Pancreas (tissue), 10 donors: ENCODE results near the gene SLC7A7. TPM values are rescaled to one million over a fixed set of nuclear protein-coding genes. Genes with fewer than 3 reads are reported as not detected.

ENCODE experiments used
- ATAC-seq, 4 donors: fragments of 200-7000 bp; cut with Tn5 transposase; one replicate each; pipeline versions ENCODE4 v1.8.0 to v1.9.1; 2020; ENCODE audit warnings: mild to moderate bottlenecking in 4 of 4, moderate library complexity in 4 of 4
- DNase-seq, 6 donors: peaks; one replicate each; pipeline ENCODE4 v3.0.0-alpha.2; 2020
- FAIRE-seq: peaks from 2 replicates; lab custom pipeline; 2012; peaks lifted over from hg19 to GRCh38; lab: Jason Lieb, UNC
- H3K27ac ChIP-seq, 4 donors: fragments of 200-600 bp; sonication (generic); 1 replicate in 3 of 4; 2 replicates in 1 of 4; pipeline versions ENCODE4 v1.5.0 to v1.8.0; 2020
- H3K27me3 ChIP-seq, 4 donors: fragments of 200-600 bp; one replicate each; pipeline ENCODE4 v1.8.0; 2021
- H3K36me3 ChIP-seq, 3 donors: fragments of 200-600 bp; sonication (generic) in 1 of 3; one replicate each; pipeline versions ENCODE4 v1.5.0 to v1.8.0; 2020 to 2021
- H3K4me1 ChIP-seq, 3 donors: fragments of 200-600 bp; one replicate each; pipeline ENCODE4 v1.8.0; 2021
- H3K4me3 ChIP-seq, 4 donors: fragments of 200-600 bp; sonication (generic) in 2 of 4; one replicate each; pipeline versions ENCODE4 v1.5.0 to v1.8.0; 2020 to 2021
- H3K9me3 ChIP-seq, 4 donors: fragments of 200-600 bp; one replicate each; pipeline ENCODE4 v1.8.0; 2021
- CTCF ChIP-seq, 4 donors: fragments of 200-600 bp; sonication (generic) in 3 of 4; IDR thresholded peaks; one replicate each; pipeline versions ENCODE4 v1.5.0 to v1.8.0; 2021; ENCODE audit warnings: antibody characterized with exemption in 4 of 4
- WGBS, 2 donors: extraction: QIAGEN DNeasy Blood & Tissue Kit; methylation state at CpG; one replicate each; pipeline ENCODE4 v1.1.7; 2013; 5-methylcytosine and 5-hydroxymethylcytosine counted together
- intact Hi-C, 3 donors: fragments of 100-400 bp; cut with DNase I; formaldehyde crosslinking; loops; one replicate each; pipeline versions ENCODE4 v1.11.1 to v1.14.2; 2022
- polyA plus RNA-seq, 2 donors: library from polyadenylated mRNA; stranded (reverse); fragments of 200-250 nt; gene quantifications; one replicate each; pipeline ENCODE4 v1.2.3, GENCODE V29; 2013
- total RNA-seq, 6 donors: library from RNA; stranded (reverse); fragmentation: NEBNext Ultra II Directional in 4 of 6; extraction: Animal tissue kit (Norgen Biotek cat#: 25700) in 4 of 6; gene quantifications; one replicate each; pipeline versions ENCODE4 v1.2.1 to v1.2.4, GENCODE V29; 2021 to 2023
- donor health status: healthy with polysubstance abuse.
- donor health status: DM: no; HTN: no; CAD: no; lungs with moderate emphysema.
- donor health status: DM: no; HTN: no; CAD: no.
- donor health status: control.
- donor health status: control.
- donor health status: Bipolar disorder and iron deficiency.
- donor health status: DM: yes; HTN: yes; CAD: no.
- donor health status: DM: no; HTN: no; CAD: no.
- donor health status: DM: no; HTN: no; CAD: no.
- donor health status: DM: yes; HTN: yes; CAD: no.

Gene SLC7A7
- total and polyA plus RNA-seq, 8 donors, result 2.9 to 13.1 (median 5.7) TPM

DNA sequence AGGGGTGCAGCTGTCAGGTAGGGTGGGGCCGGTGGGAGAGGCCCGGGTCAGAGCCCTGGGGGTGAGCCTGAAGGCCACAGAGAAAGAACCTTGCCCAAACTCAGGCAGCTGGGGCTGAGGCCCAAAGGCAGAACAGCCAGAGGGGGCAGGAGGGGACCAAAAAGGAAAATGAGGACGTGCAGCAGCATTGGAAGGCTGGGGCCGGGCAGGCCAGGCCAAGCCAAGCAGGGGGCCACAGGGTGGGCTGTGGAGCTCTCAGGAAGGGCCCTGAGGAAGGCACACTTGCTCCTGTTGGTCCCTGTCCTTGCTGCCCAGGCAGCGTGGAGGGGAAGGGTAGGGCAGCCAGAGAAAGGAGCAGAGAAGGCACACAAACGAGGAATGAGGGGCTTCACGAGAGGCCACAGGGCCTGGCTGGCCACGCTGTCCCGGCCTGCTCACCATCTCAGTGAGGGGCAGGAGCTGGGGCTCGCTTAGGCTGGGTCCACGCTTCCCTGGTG lies 31.6 kb upstream of the SLC7A7 start:
- Histone ChIP-seq H3K27me3 (no peaks in the 10 kb centered on the region), H3K36me3 (peaks cover 0 to 49% (median 30%) of the 10 kb centered on the region in 3 donors), H3K4me1 (peaks cover 9 to 12% (median 10%) of the 10 kb centered on the region in 3 donors), H3K9me3 (no peaks in the 10 kb centered on the region), H3K27ac (no peak overlapping the region), H3K4me3 (no peak overlapping the region)
- TF ChIP-seq CTCF (IDR thresholded peaks at IDR 0.05), result no peak
- FAIRE-seq, result no peak
- no peak for DNase-seq
- ATAC-seq, result no peak
- 82 to 88% methylated on average over 11 of the region's 11 CpGs for WGBS, 2 donors
- intact Hi-C loops, result no loop called here

DNA sequence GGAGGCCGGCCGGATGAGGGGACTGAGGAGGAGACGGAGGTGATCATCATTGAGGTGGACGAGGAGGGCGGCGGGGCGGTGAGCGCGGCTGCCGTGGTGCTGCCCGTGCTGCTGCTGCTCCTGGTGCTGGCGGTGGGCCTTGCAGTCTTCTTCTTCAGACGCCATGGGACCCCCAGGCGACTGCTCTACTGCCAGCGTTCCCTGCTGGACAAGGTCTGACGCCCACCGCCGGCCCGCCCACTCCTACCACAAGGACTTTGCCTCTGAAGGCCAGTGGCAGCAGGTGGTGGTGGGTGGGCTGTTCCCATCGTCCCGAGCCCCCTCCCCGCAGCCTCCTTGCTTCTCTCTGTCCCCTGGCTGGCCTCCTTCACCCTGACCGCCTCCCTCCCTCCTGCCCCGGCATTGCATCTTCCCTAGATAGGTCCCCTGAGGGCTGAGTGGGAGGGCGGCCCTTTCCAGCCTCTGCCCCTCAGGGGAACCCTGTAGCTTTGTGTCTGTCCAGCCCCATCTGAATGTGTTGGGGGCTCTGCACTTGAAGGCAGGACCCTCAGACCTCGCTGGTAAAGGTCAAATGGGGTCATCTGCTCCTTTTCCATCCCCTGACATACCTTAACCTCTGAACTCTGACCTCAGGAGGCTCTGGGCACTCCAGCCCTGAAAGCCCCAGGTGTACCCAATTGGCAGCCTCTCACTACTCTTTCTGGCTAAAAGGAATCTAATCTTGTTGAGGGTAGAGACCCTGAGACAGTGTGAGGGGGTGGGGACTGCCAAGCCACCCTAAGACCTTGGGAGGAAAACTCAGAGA lies 30.8 kb upstream of the SLC7A7 start:
- 91 to 92% methylated on average over 26 of the region's 26 CpGs for WGBS, 2 donors
- peaks cover 3 to 6% (median 5%) of the 10 kb centered on the region in 3 donors for H3K4me1 ChIP-seq
- no peak overlapping the region for H3K27ac ChIP-seq
- no peak overlapping the region for H3K4me3 ChIP-seq
- no peak for DNase-seq
- no peak for ATAC-seq
- no peaks in the 10 kb centered on the region for H3K27me3 ChIP-seq
- H3K36me3 ChIP-seq, result peaks cover 0 to 50% (median 34%) of the 10 kb centered on the region in 3 donors
- TF ChIP-seq CTCF (IDR thresholded peaks at IDR 0.05), result no peak
- FAIRE-seq, result no peak
- no peaks in the 10 kb centered on the region for H3K9me3 ChIP-seq
- intact Hi-C loops, result no loop called here

DNA sequence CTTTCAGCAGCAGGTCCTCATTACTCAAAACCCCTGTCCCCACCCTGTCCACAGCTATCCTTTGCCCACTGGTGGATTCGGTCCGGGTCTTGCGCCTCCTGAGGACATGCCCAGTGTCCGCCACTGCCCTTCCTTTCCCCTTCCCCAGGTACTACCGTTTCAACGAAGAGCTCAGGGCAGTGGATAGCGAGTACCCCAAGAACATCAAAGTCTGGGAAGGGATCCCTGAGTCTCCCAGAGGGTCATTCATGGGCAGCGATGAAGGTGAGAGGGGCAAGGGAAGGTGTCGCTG lies 29.8 kb upstream of the SLC7A7 start:
- peaks cover 0 to 50% (median 34%) of the 10 kb centered on the region in 3 donors for H3K36me3 ChIP-seq
- TF ChIP-seq CTCF (IDR thresholded peaks at IDR 0.05), result no peak
- ATAC-seq (no peak), FAIRE-seq (no peak), DNase-seq (no peak)
- no peaks in the 10 kb centered on the region for H3K9me3 ChIP-seq
- H3K27me3 ChIP-seq, result no peaks in the 10 kb centered on the region
- intact Hi-C loops, result no loop called here
- WGBS, 2 donors, result 84 to 95% methylated on average over 9 of the region's 9 CpGs
- peaks cover 0 to 3% (median 0%) of the 10 kb centered on the region in 3 donors for H3K4me1 ChIP-seq
- H3K4me3 ChIP-seq, result no peak overlapping the region
- no peak overlapping the region for H3K27ac ChIP-seq

DNA sequence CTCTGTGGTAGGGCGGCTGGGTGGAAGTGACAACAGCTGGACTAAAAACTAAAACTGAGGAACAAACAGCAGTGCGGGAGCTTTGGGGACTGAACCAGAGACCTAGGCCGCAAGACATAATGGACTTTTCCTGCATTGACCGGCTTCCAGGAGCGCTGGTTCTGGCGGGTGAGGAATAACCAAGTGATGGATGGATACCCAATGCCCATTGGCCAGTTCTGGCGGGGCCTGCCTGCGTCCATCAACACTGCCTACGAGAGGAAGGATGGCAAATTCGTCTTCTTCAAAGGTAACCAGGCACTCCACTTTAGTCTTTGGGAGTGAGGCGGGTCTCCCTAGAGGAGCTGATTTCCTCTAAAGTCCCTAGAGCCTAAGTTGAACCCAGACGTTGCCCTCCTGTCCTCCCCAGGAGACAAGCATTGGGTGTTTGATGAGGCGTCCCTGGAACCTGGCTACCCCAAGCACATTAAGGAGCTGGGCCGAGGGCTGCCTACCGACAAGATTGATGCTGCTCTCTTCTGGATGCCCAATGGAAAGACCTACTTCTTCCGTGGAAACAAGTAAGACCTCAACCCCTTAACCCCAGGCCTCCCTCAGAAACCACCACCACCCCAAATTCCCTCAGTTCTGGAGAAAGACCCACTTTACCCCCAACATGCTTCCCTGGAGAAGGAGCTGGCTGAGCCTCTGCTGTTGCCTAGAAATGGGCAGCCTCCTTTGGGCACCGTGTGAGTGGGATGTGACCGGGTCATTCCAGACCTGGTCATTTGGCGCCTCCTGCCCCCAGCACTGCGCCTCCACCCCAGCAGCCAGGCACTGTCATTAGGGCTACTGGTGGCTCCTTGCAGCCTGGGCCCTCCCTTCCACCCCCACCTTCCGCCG lies 29.2 kb upstream of the SLC7A7 start:
- peaks cover 0 to 50% (median 34%) of the 10 kb centered on the region in 3 donors for H3K36me3 ChIP-seq

More for the DNA sequence above, 29.2 kb upstream of the SLC7A7 start:
- H3K4me3 ChIP-seq, result no peak overlapping the region
- intact Hi-C loops, result no loop called here
- DNase-seq (no peak), ATAC-seq (no peak), FAIRE-seq (no peak)
- WGBS, 2 donors, result 90 to 91% methylated on average over 22 of the region's 22 CpGs
- no peak overlapping the region for H3K27ac ChIP-seq
- no peak for TF ChIP-seq CTCF (IDR thresholded peaks at IDR 0.05)
- no peaks in the 10 kb centered on the region for H3K27me3 ChIP-seq
- H3K4me1 ChIP-seq, result peaks cover 0 to 3% (median 0%) of the 10 kb centered on the region in 3 donors
- H3K9me3 ChIP-seq, result no peaks in the 10 kb centered on the region
